HFF-Myc (cell line): ENCODE results near the gene CLMN.

Experiments
- DNase-seq: peaks from one replicate; pipeline ENCODE4 v3.0.0-alpha.2; 2011; ENCODE audit warnings: low read depth; ENCODE audit errors: extremely low read depth
- H3K4me3 ChIP-seq: replicated peaks from 2 replicates; pipeline ENCODE4 v1.5.1; 2011; ENCODE audit warnings: low read depth, mild to moderate bottlenecking, control low read depth, low read length
- CTCF ChIP-seq: IDR thresholded peaks from 2 replicates; pipeline ENCODE4 v1.5.1; 2012; ENCODE audit warnings: mild to moderate bottlenecking, low read depth, low read length, control low read depth; ENCODE audit errors: missing control alignments

CLMN gene

GRCh38 chr14:95317817-95318343 lies 1.8 kb downstream of the CLMN start:
- TF ChIP-seq CTCF: no peak
- H3K4me3 ChIP-seq: no peak overlapping the region
- DNase-seq: no peak

GRCh38 chr14:95316821-95317220 lies 2.9 kb downstream of the CLMN start:
- TF ChIP-seq CTCF: no peak
- no peak for DNase-seq
- no peak overlapping the region for H3K4me3 ChIP-seq

- no peak for DNase-seq
- no peak for TF ChIP-seq CTCF
- no peak overlapping the region for H3K4me3 ChIP-seq
Observed at GRCh38 chr14:95315579-95315978, 4.1 kb downstream of the CLMN start.

- DNase-seq: no peak
- no peak for TF ChIP-seq CTCF
- no peak overlapping the region for H3K4me3 ChIP-seq
Observed at GRCh38 chr14:95315156-95315555, 4.6 kb downstream of the CLMN start.

- DNase-seq: no peak
- no peak overlapping the region for H3K4me3 ChIP-seq
- no peak for TF ChIP-seq CTCF
Observed at GRCh38 chr14:95314609-95315008, 5.1 kb downstream of the CLMN start.

GRCh38 chr14:95313707-95314106 lies 6.0 kb downstream of the CLMN start:
- H3K4me3 ChIP-seq: no peak overlapping the region
- no peak for DNase-seq
- no peak for TF ChIP-seq CTCF

- no peak for TF ChIP-seq CTCF
- H3K4me3 ChIP-seq: no peak overlapping the region
- no peak for DNase-seq
Observed at GRCh38 chr14:95313190-95313589, 6.5 kb downstream of the CLMN start.
